Fibroblast of the conjunctiva (primary cell): ENCODE data around the gene STK32C.
"Not testable (repeated sequence)": the region's sequence is repeated elsewhere in the genome, so short reads cannot be mapped to it uniquely, and the experiment has no call there.

Source experiments
- DNase-seq: peaks from one replicate; pipeline ENCODE4 v3.0.0-alpha.2; 2010; ENCODE audit warnings: low read depth

The STK32C gene

GRCh38 chr10:132337854-132338253 is 30.1 kb upstream of the STK32C start:
- DNase-seq: not testable (repeated sequence)

GRCh38 chr10:132336919-132337407 is 29.2 kb upstream of the STK32C start:
- no peak for DNase-seq

GRCh38 chr10:132336064-132336746 is 28.5 kb upstream of the STK32C start:
- DNase-seq: no peak

- DNase-seq: no peak
Measured at GRCh38 chr10:132335189-132336063, 27.7 kb upstream of the STK32C start.

- DNase-seq: no peak
Measured at GRCh38 chr10:132334631-132335188, 27.0 kb upstream of the STK32C start.

GRCh38 chr10:132333386-132333785 is 25.6 kb upstream of the STK32C start:
- DNase-seq: no peak

GRCh38 chr10:132332433-132332754 is 24.6 kb upstream of the STK32C start:
- DNase-seq: no peak

GRCh38 chr10:132331601-132332432 is 24.1 kb upstream of the STK32C start, which contains the start of gene LRRC27:
TSS of gene LRRC27 (plus strand) at chr10:132332193. CDS start at chr10:132333525, 1,332 bp downstream.
- peak; percentile 98 for DNase-seq

GRCh38 chr10:132330486-132330833 is 22.7 kb upstream of the STK32C start:
- no peak for DNase-seq

- no peak for DNase-seq
Measured at GRCh38 chr10:132329565-132330485, 22.1 kb upstream of the STK32C start.

- DNase-seq: no peak
Measured at GRCh38 chr10:132328738-132329137, 21.0 kb upstream of the STK32C start.

GRCh38 chr10:132328106-132328505 is 20.4 kb upstream of the STK32C start:
- no peak for DNase-seq

- no peak for DNase-seq
Measured at GRCh38 chr10:132326925-132327324, 19.2 kb upstream of the STK32C start.

GRCh38 chr10:132326344-132326889 is 18.7 kb upstream of the STK32C start:
- no peak for DNase-seq

GRCh38 chr10:132324186-132324585 is 16.4 kb upstream of the STK32C start:
- DNase-seq: no peak

GRCh38 chr10:132322586-132323048 is 14.9 kb upstream of the STK32C start:
- no peak for DNase-seq

- no peak for DNase-seq
Measured at GRCh38 chr10:132321726-132322125, 14.0 kb upstream of the STK32C start.

GRCh38 chr10:132320654-132321469 is 13.1 kb upstream of the STK32C start:
- no peak for DNase-seq

- DNase-seq: peak; percentile 76
Measured at GRCh38 chr10:132319853-132320653, 12.3 kb upstream of the STK32C start.
